CD4-positive, alpha-beta T cell treated with Interleukin-10 for 1 hour (primary cell): Measurements from ENCODE around the gene NECAB2.

Source experiments
- DNase-seq: peaks from one replicate; pipeline ENCODE4 v3.0.0-alpha.2; 2020

NECAB2 gene

GRCh38 chr16:83968306-83968851 lies 335 bp downstream of the NECAB2 start:
- DNase-seq, result no peak

DNA sequence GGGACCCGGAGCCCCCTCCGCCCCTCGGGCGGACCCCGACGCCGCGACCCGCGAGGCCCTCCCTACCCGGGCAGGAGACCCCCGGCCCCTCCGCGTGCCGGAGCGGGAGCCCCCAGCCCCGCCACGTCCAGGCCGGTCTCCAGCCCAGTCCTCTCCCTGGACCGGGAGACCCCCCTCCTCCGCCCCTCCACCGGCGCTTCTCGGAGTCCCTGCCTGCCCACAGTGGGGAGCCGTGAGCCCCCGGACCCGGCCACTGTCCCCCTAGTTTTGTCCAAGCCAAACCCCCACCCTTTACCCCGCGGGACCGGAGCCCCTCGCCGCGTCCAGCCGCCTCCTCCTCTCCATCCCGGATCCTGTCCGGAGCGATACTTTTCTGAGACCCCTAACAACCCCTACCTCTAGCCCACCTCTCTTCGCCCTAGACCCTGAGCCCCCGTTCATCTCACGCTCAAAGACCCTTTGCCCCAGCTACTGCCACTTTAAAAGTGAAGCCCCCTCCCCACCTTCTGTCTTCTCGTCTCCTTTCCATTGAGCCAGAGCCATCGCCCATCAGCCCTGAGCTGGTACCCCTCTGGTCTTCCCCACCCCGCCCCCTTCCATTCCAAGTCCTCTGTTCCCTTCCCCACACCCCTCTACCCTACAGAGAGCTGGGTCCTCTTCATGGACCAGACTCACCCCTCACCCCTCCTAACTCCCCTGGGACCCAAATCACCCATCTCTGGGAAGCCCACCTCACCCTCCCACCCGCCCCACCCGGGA lies 1.0 kb downstream of the NECAB2 start:
- no peak for DNase-seq

DNA sequence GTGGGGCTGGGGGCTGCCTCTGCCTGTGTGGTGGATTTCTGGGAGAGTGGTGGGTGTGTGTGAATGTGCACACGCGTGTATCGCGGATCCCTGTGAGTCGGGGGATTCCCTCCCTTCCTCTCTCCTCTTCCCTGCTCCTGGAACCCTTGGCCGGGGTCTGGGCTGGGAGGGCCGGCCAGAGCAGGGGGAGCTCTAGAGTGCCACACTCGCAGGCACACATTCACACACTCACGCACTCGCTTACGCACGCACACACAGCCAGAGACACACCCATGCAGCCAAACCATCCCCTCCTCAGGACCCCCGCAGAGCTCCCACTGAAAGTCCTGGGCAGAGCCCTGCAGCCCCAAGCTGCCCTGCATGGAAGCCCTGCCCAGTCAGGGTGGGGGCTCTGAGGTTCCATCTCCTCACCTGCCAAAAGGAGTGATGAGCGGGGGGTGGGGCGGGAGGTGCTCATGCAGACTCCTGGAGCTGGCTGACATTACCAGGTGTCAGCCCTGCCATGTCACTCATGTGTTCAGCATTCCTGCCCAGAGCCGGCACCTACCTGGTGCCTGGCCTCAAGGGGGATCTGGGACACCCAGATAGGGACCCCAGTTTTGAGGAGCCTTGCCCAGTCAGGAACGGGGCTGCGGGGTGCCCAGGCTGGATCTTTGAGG lies 1.9 kb downstream of the NECAB2 start:
- no peak for DNase-seq

- DNase-seq, result no peak
Observed at GRCh38 chr16:83970430-83970815, 2.4 kb downstream of the NECAB2 start.

DNA sequence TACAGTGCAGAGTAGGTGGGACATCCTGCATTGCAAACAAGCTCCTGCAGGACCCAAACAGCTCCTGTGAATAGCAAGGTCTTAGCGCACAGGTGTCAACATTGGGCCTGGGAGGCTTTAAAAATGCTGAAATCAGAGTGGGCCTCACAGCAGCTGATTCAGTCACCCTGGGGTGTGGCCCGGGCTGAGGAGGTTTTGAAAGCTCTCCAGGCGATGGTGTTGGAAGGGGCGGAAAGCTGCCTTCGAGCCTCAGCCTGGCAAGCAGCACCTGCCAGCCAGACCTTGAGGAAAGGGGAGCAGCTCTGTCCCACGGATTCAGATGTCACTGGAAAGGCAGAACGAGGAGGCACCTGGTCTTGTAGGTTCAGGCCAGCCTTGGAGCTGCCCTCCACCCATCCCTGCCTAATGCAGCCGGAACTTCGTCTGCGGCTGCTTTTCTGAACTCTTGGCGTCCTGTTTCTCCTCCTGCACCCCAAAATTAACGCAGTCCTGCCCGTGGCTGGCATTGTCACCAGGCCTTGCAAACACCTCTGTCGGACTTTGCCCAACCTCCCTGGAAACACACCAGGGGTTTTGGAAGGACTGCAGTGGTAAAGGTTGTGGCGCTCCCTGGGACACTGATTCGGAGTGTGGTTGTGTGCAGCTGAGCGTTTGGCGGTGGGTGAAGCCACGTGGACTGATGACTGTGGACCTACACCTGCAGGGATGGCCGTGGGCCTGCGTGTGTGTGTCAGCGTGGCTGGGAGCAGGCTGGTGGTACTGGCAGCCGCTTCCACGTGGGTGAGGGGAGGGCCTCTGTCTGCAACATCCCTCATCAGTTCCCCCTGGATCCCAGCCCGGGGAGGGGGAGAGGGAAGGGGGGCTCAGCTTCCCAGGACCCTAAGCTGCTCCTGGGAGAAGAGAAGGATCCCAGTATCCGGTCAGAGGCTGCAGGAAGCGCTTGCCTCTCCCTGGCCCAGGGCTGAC lies 3.4 kb downstream of the NECAB2 start:
- no peak for DNase-seq

GRCh38 chr16:83972256-83973008 lies 4.4 kb downstream of the NECAB2 start:
- no peak for DNase-seq

GRCh38 chr16:83973077-83973476 lies 5.0 kb downstream of the NECAB2 start:
- DNase-seq, result no peak

GRCh38 chr16:83973581-83974385 lies 5.7 kb downstream of the NECAB2 start:
- no peak for DNase-seq

DNA sequence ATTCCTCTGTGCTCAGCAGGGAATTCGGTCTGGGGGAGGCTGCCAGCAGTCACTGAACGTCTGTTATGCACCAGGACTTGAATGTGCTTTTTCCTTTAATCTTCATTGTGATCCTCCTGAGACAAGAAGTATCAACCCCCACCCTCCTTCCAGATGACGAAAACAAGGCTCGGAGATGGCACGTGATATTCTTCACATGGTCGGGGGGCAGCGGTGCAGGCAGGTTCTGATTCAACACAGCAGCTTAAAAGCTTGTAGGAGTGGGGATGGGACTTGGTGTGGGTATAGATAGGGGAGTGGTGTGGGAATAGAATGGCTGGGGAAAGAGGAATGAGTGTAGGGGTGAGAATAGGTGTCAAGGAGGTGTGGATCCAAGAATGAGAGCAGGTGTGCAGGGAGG lies 6.4 kb downstream of the NECAB2 start:
- no peak for DNase-seq

DNA sequence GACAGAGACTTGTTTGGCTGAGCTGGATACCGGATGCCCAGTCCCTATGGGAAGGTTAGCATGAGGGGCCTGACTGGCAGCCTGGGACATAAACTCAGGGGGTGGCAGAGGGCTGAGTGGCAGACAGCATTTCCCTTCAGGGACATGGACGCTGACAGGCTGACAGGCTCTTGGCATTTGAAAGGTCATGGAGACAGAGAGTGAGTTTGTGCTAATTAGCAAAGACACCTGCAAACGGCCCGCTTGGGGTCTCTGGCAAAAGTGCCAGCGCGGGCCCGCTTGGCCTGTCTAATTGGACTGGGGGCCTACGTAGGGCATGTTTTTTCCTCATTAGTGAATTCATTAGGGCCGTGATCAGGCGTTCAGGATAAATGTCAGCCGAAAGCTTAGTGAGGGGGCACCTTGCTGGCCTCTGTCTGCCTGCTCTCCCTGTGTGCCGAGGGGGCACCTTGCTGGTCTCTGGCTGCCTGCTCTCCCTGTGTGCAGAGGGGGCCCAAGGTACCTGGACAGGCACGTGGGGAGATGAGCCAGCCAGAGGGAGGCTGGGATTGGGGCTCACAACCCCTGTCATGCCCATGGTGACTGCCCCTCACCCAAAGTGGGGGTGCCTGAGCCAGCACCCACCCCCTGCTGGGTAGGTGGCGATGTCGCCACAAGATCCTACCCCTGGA lies 7.7 kb downstream of the NECAB2 start:
- no peak for DNase-seq

DNA sequence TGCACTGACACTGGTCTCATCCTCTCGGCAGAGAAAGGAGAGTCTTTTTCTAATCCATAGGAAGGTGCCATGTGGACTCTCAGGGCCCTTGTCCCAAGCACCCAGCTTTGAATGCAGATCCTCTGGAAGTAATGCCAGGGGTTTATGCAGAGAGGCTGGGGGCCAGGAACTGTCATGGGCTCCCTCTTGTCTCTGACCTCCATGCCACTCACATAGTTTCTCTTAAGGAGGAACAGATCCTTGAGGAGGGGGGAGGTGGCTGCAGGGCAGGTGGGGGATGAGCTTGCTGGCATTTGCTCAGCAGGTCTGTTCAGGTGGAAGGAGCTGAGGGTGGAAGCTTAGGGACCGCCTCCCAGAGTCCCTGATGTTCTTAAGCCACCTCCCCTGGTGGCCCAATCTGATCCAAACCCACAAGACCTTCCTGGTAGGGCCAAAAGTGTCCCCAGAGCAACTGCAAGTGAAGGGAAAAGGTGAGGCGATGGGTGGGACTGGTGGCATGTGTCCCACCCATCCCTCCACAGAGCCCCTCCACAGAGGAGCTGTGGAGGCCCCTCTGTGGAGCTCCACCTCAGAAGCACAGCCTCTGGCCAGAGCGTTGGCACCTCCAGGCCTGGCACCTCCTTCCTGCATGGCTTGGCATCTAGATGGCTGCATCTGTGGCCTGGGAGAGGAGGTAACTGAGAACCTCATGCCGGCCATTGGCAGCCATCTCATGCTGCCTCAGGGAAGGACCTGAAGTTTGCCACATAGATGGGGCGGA lies 9.2 kb downstream of the NECAB2 start:
- DNase-seq, result no peak

GRCh38 chr16:83978401-83978904 lies 10.4 kb downstream of the NECAB2 start:
- no peak for DNase-seq

DNA sequence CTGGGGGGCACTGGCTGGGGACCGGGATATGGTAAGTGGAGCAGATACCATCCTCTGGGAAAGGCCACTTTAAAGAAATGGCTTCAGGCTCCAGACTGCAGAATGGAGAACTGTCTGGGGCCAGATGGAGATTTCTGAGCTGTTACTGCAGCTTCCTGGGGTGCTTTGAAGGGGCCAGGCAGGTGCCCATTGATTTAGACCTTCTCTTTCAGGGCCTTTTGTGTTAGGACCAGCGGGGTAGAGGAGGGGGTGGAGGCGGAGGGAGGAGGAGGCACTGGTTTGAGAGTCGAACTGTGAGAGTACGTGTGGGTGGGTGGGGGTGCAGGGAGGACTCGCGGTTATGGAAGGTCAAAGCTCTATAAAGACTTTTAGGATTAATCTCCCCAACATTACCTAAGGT lies 11.4 kb downstream of the NECAB2 start:
- DNase-seq, result no peak

- no peak for DNase-seq
Observed at GRCh38 chr16:83980794-83981193, 12.8 kb downstream of the NECAB2 start.

DNA sequence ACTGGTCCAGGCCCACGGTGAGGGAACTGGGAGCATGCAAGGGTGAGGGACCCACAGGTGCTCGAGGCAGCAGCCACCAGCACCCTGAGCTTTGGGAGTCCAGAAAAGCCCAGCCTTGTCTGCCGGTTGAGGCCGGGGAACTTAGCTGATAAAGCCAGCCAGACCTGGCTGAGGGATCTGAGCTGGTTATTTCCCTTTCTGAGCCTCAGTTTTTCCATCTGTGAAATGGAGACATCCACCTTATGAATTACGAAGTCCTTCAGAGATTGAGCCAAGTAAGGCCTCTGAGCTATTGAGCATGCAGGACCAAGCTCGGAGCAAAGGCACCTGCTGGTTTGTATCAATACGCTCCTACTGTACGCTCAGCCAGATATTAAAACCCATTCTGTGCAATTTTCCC lies 13.8 kb downstream of the NECAB2 start:
- no peak for DNase-seq

GRCh38 chr16:83983491-83983890 lies 15.4 kb downstream of the NECAB2 start:
- no peak for DNase-seq

GRCh38 chr16:83989300-83989699 lies 21.3 kb downstream of the NECAB2 start:
- DNase-seq, result no peak

DNA sequence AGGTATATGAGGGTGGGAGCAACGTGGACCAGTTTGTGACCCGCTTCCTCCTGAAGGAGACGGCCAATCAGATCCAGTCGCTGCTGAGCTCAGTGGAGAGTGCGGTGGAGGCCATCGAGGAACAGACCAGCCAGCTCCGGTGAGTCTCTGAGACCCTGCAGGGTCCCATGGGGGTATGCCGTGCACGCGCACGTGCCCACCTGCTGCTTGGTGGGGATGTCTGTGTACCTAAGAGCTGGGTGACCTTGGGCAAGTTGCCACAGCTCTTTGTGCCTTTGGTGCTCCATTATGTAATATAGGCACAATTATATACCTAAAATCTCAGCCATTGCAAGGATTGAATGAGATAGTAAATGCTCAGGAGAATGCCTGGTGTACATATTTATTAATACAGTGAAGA lies 22.4 kb downstream of the NECAB2 start:
- no peak for DNase-seq

DNA sequence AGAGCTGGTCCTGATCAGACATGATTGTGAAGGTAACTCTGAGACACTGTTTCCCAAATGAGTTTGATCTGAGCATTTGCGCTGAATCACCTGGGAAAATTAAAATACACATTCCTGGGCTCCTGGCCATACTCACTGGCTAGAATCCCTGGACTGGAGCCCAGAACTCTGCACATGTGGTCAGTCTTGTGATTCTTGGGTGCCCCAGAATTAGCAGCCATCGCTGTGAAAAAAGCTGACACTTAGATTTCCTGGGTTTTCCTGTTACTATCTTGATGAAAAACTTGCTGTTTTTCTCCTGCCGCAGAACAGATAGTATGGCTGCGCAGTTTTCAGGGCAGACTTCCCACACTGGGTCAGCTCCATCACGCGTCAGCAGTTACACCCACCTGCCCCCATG lies 24.6 kb downstream of the NECAB2 start:
- no peak for DNase-seq

DNA sequence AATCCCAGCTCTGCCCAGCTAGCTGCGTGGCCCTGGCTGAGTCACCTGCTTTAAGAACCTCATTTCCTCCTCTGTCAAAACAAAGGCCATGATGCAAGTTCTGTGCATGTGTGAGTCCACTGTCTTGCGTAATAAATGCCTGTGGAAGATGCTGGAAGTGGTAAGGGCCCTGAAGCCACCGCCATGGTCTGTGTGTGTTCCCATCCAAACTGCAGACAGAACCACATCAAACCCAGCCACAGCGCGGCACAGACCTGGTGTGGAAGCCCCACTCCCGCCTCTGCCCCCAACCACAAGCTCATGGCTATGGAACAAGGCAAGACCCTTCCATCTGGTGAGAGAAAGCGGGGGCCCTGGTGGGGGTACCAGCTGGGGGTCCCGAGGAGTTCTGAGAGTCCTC lies 26.0 kb downstream of the NECAB2 start:
- DNase-seq, result no peak
